Measurements from ENCODE around the gene ZDHHC14. TPM values are rescaled to one million over a fixed set of nuclear protein-coding genes. Genes with fewer than 3 reads are reported as not detected.

Gene ZDHHC14
- total and polyA plus RNA-seq, 2 of the 8 experiments (the other 6 are each of a cell fraction or from before 2014, with no cell fraction given): 2.9 to 5.3 TPM

DNA sequence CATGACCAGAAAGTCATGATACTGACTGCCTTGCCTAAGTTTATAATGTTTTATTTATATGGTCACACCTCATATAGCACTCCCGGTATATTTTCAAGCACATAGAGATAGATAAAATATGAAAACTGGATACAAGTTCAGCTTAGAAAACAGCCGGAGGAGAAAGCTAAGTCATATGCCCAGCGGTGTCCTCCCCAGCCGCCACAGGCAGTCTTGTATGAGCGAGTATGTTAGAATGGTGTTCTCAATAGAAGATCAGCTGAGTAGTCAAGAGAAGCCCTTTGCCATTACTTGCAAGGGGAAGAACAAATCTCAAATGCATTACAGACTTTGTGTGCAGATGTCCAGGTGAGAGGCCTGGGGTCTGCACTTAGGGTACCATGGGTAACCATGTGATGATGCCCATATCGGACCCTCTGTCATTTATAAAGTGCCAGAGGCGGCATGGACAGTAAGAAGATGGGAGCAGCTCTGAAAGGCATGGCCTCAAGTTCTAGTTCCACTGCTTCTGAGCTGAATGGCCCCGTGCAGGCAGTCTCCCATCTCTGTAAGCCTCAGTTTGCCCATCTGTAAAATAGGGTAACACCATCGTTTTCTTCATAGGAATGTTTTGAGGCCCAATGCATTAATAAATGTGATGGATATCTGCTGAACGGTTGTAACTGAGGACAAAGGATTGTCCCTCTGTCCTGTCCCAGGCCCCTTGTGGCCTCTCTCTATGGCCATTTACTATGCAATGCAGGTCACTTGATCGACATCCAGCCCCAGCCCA, 246.4 kb downstream of the ZDHHC14 start:
- Histone ChIP-seq H3K27ac (ENCODE audit: low read depth, low read length) (no peak overlapping the region), H3K36me3 (ENCODE audit: control insufficient read depth in 2 of 4, insufficient read depth in 4 of 4, low read length in 3 of 4) (no peaks in the 10 kb centered on the region; a peak in 1 of 8 replicates), H2AFZ (ENCODE audit: low read length) (no peak overlapping the region), H2BK20ac (ENCODE audit: low read length) (no peak overlapping the region), H3K9me3 (ENCODE audit: insufficient read depth in 2 of 2, low read depth in 1 of 2, low read length in 1 of 2) (no peaks in the 10 kb centered on the region; a peak in 2 of 4 replicates), H3K27me3 (replicated peaks in 1 of 4; ENCODE audit: control insufficient read depth in 3 of 4, extremely low read depth in 1 of 4, insufficient read depth in 3 of 4, low read length in 3 of 4) (no peaks in the 10 kb centered on the region), H3K79me1 (ENCODE audit: low read depth, low read length) (no peaks in the 10 kb centered on the region; the same call in 1 of the 2 replicates), H4K91ac (replicated peaks; ENCODE audit: insufficient read length, low read length) (no peak overlapping the region), H2BK12ac (ENCODE audit: low read depth, low read length) (no peak overlapping the region), H3K4me2 (ENCODE audit: insufficient read depth in 1 of 2, low read depth in 2 of 2, low read length in 2 of 2) (no peak overlapping the region), H2BK120ac (replicated peaks; ENCODE audit: low read depth, low read length) (no peak overlapping the region), H4K8ac (ENCODE audit: extremely low read depth, insufficient read depth, low read length) (no peak overlapping the region), H2BK5ac (ENCODE audit: low read depth, low read length) (no peak overlapping the region), H3K23ac (ENCODE audit: insufficient read length) (no peak overlapping the region), H3K56ac (replicated peaks; ENCODE audit: insufficient read length, low read depth, low read length) (no peak overlapping the region), H3K79me2 (ENCODE audit: control insufficient read depth in 1 of 2, insufficient read depth in 2 of 2, low read length in 2 of 2) (no peaks in the 10 kb centered on the region), H4K5ac (ENCODE audit: insufficient read length, low read depth, low read length) (no peak overlapping the region), H3K4ac (replicated peaks; ENCODE audit: insufficient read length, low read depth, low read length) (no peak overlapping the region), H3K18ac (ENCODE audit: extremely low read depth, low read length) (no peak overlapping the region), H3K4me3 (ENCODE audit: extremely low read depth in 1 of 4, insufficient read depth in 2 of 4, low read depth in 3 of 4, low read length in 4 of 4) (no peak overlapping the region), H3K4me1 (replicated peaks in 1 of 4; ENCODE audit: control insufficient read depth in 3 of 4, insufficient read depth in 4 of 4, low read length in 3 of 4) (peaks cover 0 to 6% (median 0%) of the 10 kb centered on the region in 4 experiments; a peak in 1 of 7 replicates), H3K14ac (ENCODE audit: insufficient read length) (no peak overlapping the region), H3K23me2 (ENCODE audit: low read depth, low read length) (peaks cover 9% of the 10 kb centered on the region; the same call in 1 of the 2 replicates), H4K20me1 (replicated peaks in 1 of 2; ENCODE audit: control insufficient read depth in 1 of 2, insufficient read depth in 2 of 2, low read length in 2 of 2) (peaks cover 0 to 6% of the 10 kb centered on the region in 2 experiments), H2AK5ac (ENCODE audit: low read depth, low read length) (no peak overlapping the region), H3K9ac (replicated peaks in 1 of 4; ENCODE audit: extremely low read depth in 1 of 4, low read depth in 3 of 4, low read length in 3 of 4) (no peak overlapping the region), H2BK15ac (ENCODE audit: low read length) (no peak overlapping the region)
- CTCF ChIA-PET (ENCODE audit: partially characterized antibody): interaction anchor here (0.7 to 2.0 kb wide), 6 partner anchors 12 to 166 kb away, joined by 3 to 10 read pairs (median 4); no protein-coding TSS in a partner anchor
- FAIRE-seq (no peak), DNase-seq (ENCODE audit: low read depth in 1 of 2, low spot score in 2 of 2) (no peak)
- WGBS, 2 experiments (ENCODE audit: extremely low coverage in 1 of 2, insufficient coverage in 1 of 2, insufficient read length in 1 of 2, insufficient replicate concordance in 2 of 2, low coverage in 1 of 2, low lambda C conversion rate in 2 of 2, missing lambda C conversion rate in 1 of 2): 88% methylated on average over 11 of the region's 11 CpGs; no CpG with 5 or more reads in 1 of the 2 experiments
- POLR2A ChIA-PET (ENCODE audit: partially characterized antibody): no interaction called here
- TF ChIP-seq CHD1 (IDR thresholded peaks at IDR 0.05; ENCODE audit: low read depth, low read length) (no peak), KDM1A (IDR thresholded peaks at IDR 0.05; ENCODE audit: borderline replicate concordance, low read length) (peak; percentile 81)
